B cell (primary cell): Measurements from ENCODE around the gene CDADC1. TPM values are rescaled to one million over a fixed set of nuclear protein-coding genes. Genes with fewer than 3 reads are reported as not detected.

Source experiments
- ATAC-seq: fragments of 200-7000 bp; cut with Tn5 transposase; one replicate; pipeline ENCODE4 v1.10.0; 2021; ENCODE audit warnings: low read depth, mild to moderate bottlenecking, moderate number of reproducible peaks, moderate library complexity
- CTCF ChIA-PET: fragments of 350-600 bp; sonication (Branson Sonifier 250); formaldehyde crosslinking; loops from one replicate; lab custom pipeline; 2021; ENCODE audit warnings: antibody characterized with exemption, inconsistent platforms; lab: Charles Lee
- POLR2A ChIA-PET: fragments of 350-600 bp; sonication (Branson Sonifier 250); formaldehyde crosslinking; loops from one replicate; lab custom pipeline; 2021; ENCODE audit warnings: antibody characterized with exemption; lab: Charles Lee
- DNase-seq: peaks from one replicate; pipeline ENCODE4 v3.0.0; 2013
- H2AFZ ChIP-seq: 2 replicates; pipeline ENCODE4 v1.6.1; 2012; ENCODE audit warnings: mild to moderate bottlenecking, low read depth, low read length; ENCODE audit not compliant: insufficient read depth, poor library complexity, severe bottlenecking
- H3K27ac ChIP-seq, 2 donors: 1 replicate in 1 of 2; 2 replicates in 1 of 2; pipeline ENCODE4 v1.5.1; 2012 to 2013; ENCODE audit warnings: low read length in 2 of 2, mild to moderate bottlenecking in 2 of 2, moderate library complexity in 1 of 2
- H3K27me3 ChIP-seq, 4 experiments: fragments of 200-600 bp in 1 of 4; sonication (generic) in 1 of 4; replicated peaks in 1 of 4; 1 replicate in 2 of 4; 2 replicates in 2 of 4; pipeline versions ENCODE4 v1.6.1 to v1.7.0; 2013 to 2016; ENCODE audit warnings: low read length in 3 of 4, mild to moderate bottlenecking in 2 of 4, mixed read lengths in 1 of 4, moderate library complexity in 1 of 4; ENCODE audit not compliant: insufficient read depth in 4 of 4, control insufficient read depth in 3 of 4; ENCODE audit errors: control extremely low read depth in 1 of 4
- H3K36me3 ChIP-seq, 2 experiments: replicated peaks in 1 of 2; 1 replicate in 1 of 2; 2 replicates in 1 of 2; pipeline versions ENCODE4 v1.6.1 to v1.7.1; 2013; ENCODE audit warnings: low read length in 1 of 2; ENCODE audit not compliant: insufficient read depth in 2 of 2, control insufficient read depth in 1 of 2; ENCODE audit errors: control extremely low read depth in 1 of 2, extremely low read depth in 1 of 2
- H3K4me1 ChIP-seq, 2 donors: fragments of 200-600 bp in 1 of 2; sonication (generic) in 1 of 2; 1 replicate in 1 of 2; 2 replicates in 1 of 2; pipeline versions ENCODE4 v1.5.1 to v1.6.1; 2013 to 2017; ENCODE audit warnings: low read length in 2 of 2; ENCODE audit not compliant: control insufficient read depth in 2 of 2, insufficient read depth in 2 of 2
- H3K4me2 ChIP-seq: replicated peaks from 2 replicates; pipeline ENCODE3; 2012; ENCODE audit warnings: mild to moderate bottlenecking, low read depth, low read length; ENCODE audit not compliant: poor library complexity, severe bottlenecking
- H3K4me3 ChIP-seq, 5 experiments: fragments of 200-600 bp in 1 of 5; sonication (generic) in 1 of 5; 1 replicate in 3 of 5; 2 replicates in 2 of 5; pipeline versions ENCODE4 v1.5.1 to v1.7.0; 2011 to 2016; ENCODE audit warnings: low read length in 4 of 5, mild to moderate bottlenecking in 4 of 5, low read depth in 2 of 5, control low read depth in 1 of 5, moderate library complexity in 1 of 5; ENCODE audit not compliant: insufficient read depth in 1 of 5; ENCODE audit errors: control extremely low read depth in 1 of 5, extremely low read depth in 1 of 5
- H3K79me2 ChIP-seq: fragments of 200-600 bp; sonication (generic); one replicate; pipeline ENCODE4 v1.6.0; 2016; ENCODE audit warnings: low read length; ENCODE audit not compliant: control insufficient read depth, insufficient read depth
- H3K9ac ChIP-seq: fragments of 200-600 bp; sonication (generic); 2 replicates; pipeline ENCODE4 v1.6.1; 2017; ENCODE audit warnings: mild to moderate bottlenecking, low read length, moderate library complexity
- H3K9me3 ChIP-seq, 3 donors: one replicate each; pipeline versions ENCODE4 v1.6.1 to v1.7.1; 2013; ENCODE audit warnings: low read length in 2 of 3; ENCODE audit not compliant: control insufficient read depth in 2 of 3, insufficient read depth in 1 of 3; ENCODE audit errors: control extremely low read depth in 1 of 3
- H4K20me1 ChIP-seq: 2 replicates; pipeline ENCODE4 v1.6.0; 2012; ENCODE audit warnings: mild to moderate bottlenecking, low read length; ENCODE audit not compliant: insufficient read depth, control insufficient read depth, poor library complexity, severe bottlenecking
- H3K27ac Mint-ChIP-seq: one replicate; pipeline ENCODE4 v1.8.0; 2021; ENCODE audit warnings: mixed read lengths
- H3K27me3 Mint-ChIP-seq: one replicate; pipeline ENCODE4 v1.8.0; 2021; ENCODE audit warnings: mixed read lengths
- H3K4me1 Mint-ChIP-seq: one replicate; pipeline ENCODE4 v1.8.0; 2021; ENCODE audit warnings: mixed read lengths
- H3K4me3 Mint-ChIP-seq: one replicate; pipeline ENCODE4 v1.8.0; 2021; ENCODE audit warnings: mixed read lengths
- H3K9me3 Mint-ChIP-seq: one replicate; pipeline ENCODE4 v1.8.0; 2022; ENCODE audit warnings: mixed read lengths; ENCODE audit not compliant: insufficient read depth
- EZH2 ChIP-seq: IDR thresholded peaks from 2 replicates; pipeline ENCODE4 v1.6.1; 2012; ENCODE audit warnings: borderline replicate concordance, low read depth, mild to moderate bottlenecking, moderate library complexity, low read length; ENCODE audit not compliant: insufficient read depth, poor library complexity, severe bottlenecking
- WGBS: methylation state at CpG from one replicate; pipeline ENCODE4 v1.1.5; 2013; ENCODE audit warnings: missing lambda C conversion rate; ENCODE audit not compliant: insufficient coverage; 5-methylcytosine and 5-hydroxymethylcytosine counted together
- intact Hi-C: fragments of 100-400 bp; cut with micrococcal nuclease; formaldehyde crosslinking; loops from one replicate; pipeline ENCODE4 v1.10.0; 2022
- polyA plus RNA-seq: library from polyadenylated mRNA; depleted of rRNA; stranded (reverse); fragments of >200 nt; gene quantifications from 2 replicates; pipeline ENCODE4 v1.2.3, GENCODE V29; 2012
- total RNA-seq, 2 donors: library from RNA; stranded (reverse); fragments of 120-200 nt in 1 of 2; gene quantifications; 1 replicate in 1 of 2; 2 replicates in 1 of 2; pipeline versions ENCODE4 v1.2.3 to v1.2.4, GENCODE V29; 2013 to 2022
- TF ChIP-seq, protein P1 (sequence below): fragments of 200-600 bp; IDR thresholded peaks from one replicate; pipeline ENCODE4 v1.8.0; 2022; ENCODE audit warnings: antibody characterized with exemption, mild to moderate bottlenecking

The CDADC1 gene
- total and polyA plus RNA-seq, 2 donors (not counting 1 experiment from before 2014, with no cell fraction given): 3.0 to 14.5 TPM

DNA sequence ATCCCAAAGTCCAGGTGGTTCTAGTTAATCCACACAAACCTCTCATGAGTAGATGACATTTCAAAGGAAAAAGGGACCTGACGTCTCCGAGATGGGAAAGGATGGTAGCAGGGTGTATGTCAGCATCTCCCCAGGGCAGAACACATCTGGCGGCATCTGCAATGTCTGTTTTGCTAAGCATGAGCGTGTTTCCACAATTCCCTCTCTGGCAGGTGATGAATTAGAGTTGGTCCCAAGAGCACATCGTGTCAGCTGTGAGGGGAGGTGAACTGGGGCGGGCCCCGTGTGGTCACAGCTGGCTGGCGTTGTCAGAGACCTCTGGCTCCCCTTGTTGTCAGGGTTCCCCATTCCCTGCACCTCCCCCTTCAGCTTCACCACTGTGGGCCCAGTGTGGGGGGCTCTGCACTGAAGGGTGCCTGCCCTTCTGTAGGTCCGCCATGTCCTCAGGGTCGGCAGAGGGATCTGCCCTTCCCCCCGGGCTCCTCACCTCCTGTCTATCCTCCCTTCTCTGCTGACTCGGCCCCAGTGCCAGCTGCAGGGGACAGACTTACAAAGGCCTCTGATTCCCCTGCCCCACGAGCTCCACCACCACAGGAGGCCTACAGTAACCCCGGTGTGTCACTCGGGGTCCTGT lies 58.2 kb downstream of the CDADC1 start:
- no peak overlapping the region for H3K4me2 ChIP-seq
- ATAC-seq: no peak

DNA sequence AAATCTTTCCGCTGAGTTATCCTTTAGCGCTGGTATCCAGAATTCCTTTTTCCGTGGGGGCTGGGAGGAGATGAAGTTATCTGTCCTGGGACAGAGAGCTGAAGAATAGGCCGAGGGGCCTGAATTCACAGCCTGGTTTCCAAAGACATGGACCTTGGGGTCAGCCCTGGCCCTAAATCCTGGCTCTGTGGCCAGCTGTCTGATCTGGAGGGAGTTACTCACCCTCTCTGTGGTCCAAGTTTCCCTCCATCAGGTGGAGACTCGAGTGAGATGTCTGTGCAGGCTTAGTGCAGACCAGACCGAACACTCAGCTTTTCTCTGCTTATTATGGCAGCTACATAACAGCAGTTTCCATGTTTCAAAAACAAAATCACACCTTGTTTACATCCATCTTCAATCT lies 59.6 kb downstream of the CDADC1 start:
- no peaks in the 10 kb centered on the region for H3K79me2 ChIP-seq
- Mint-ChIP-seq H3K27me3 (no peaks in the 10 kb centered on the region), H3K27ac (no peak overlapping the region), H3K4me1 (peaks cover 24% of the 10 kb centered on the region), H3K4me3 (no peak overlapping the region), H3K9me3 (no peaks in the 10 kb centered on the region)
- H3K27me3 ChIP-seq: no peaks in the 10 kb centered on the region
- H3K4me3 ChIP-seq: no peak overlapping the region
- H2AFZ ChIP-seq: no peak overlapping the region
- H3K9me3 ChIP-seq: no peaks in the 10 kb centered on the region
- WGBS: 98% methylated on average over 6 of the region's 6 CpGs
- no peaks in the 10 kb centered on the region for H3K36me3 ChIP-seq
- no peak for ATAC-seq
- CTCF ChIA-PET: interaction anchor here (1.0 to 1.5 kb wide), 2 partner anchors 14 to 215 kb away, joined by 3 to 4 read pairs; no protein-coding TSS in a partner anchor
- intact Hi-C loops: no loop called here
- H3K27ac ChIP-seq: no peak overlapping the region
- TF ChIP-seq, protein P1, sequence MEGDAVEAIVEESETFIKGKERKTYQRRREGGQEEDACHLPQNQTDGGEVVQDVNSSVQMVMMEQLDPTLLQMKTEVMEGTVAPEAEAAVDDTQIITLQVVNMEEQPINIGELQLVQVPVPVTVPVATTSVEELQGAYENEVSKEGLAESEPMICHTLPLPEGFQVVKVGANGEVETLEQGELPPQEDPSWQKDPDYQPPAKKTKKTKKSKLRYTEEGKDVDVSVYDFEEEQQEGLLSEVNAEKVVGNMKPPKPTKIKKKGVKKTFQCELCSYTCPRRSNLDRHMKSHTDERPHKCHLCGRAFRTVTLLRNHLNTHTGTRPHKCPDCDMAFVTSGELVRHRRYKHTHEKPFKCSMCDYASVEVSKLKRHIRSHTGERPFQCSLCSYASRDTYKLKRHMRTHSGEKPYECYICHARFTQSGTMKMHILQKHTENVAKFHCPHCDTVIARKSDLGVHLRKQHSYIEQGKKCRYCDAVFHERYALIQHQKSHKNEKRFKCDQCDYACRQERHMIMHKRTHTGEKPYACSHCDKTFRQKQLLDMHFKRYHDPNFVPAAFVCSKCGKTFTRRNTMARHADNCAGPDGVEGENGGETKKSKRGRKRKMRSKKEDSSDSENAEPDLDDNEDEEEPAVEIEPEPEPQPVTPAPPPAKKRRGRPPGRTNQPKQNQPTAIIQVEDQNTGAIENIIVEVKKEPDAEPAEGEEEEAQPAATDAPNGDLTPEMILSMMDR: no peak
- H3K4me1 ChIP-seq: peaks cover 0 to 12% of the 10 kb centered on the region in 2 donors
- H3K9ac ChIP-seq: no peak overlapping the region
- POLR2A ChIA-PET: interaction anchor here (0.6 kb wide), 1 partner anchor 268 kb away, joined by 5 read pairs; no protein-coding TSS in a partner anchor
- H3K4me2 ChIP-seq: no peak overlapping the region
- no peak for DNase-seq
- H4K20me1 ChIP-seq: no peaks in the 10 kb centered on the region

More for the DNA sequence above, 58.2 kb downstream of the CDADC1 start:
- Mint-ChIP-seq H3K4me1 (peaks cover 34% of the 10 kb centered on the region), H3K27ac (no peak overlapping the region), H3K4me3 (no peak overlapping the region), H3K27me3 (no peaks in the 10 kb centered on the region), H3K9me3 (no peaks in the 10 kb centered on the region)
- Histone ChIP-seq H3K9me3 (no peaks in the 10 kb centered on the region), H3K4me3 (no peak overlapping the region), H3K27me3 (no peaks in the 10 kb centered on the region), H3K4me1 (peaks cover 4 to 20% of the 10 kb centered on the region in 2 donors), H3K9ac (no peak overlapping the region), H2AFZ (no peak overlapping the region), H4K20me1 (no peaks in the 10 kb centered on the region), H3K79me2 (no peaks in the 10 kb centered on the region), H3K36me3 (no peaks in the 10 kb centered on the region), H3K27ac (no peak overlapping the region)
- ChIA-PET CTCF (interaction anchor here (1.5 kb wide), 1 partner anchor 216 kb away, joined by 3 read pairs; no protein-coding TSS in a partner anchor), POLR2A (interaction anchor here (0.6 kb wide), 1 partner anchor 253 kb away, joined by 4 read pairs; no protein-coding TSS in a partner anchor)
- intact Hi-C loops: no loop called here
- WGBS: 64% methylated on average over 13 of the region's 15 CpGs
- TF ChIP-seq EZH2: no peak
- TF ChIP-seq, protein P1: no peak
- no peak for DNase-seq
